Sigmoid colon (tissue), 4 donors: ENCODE results near the gene PPP1R27.

Experiments used
- POLR2A ChIP-seq, 2 donors: fragments of 450-650 bp; IDR thresholded peaks; one replicate each; pipeline ENCODE4 v1.6.1; 2016; ENCODE audit warnings: antibody characterized with exemption in 2 of 2, mild to moderate bottlenecking in 2 of 2, moderate library complexity in 2 of 2
- POLR2AphosphoS5 ChIP-seq, 4 donors: sonication (generic); formaldehyde crosslinking; IDR thresholded peaks; one replicate each; pipeline ENCODE4 v1.6.1; 2017; ENCODE audit warnings: antibody characterized with exemption in 4 of 4
- TF ChIP-seq, protein P1 (sequence below), 4 experiments: fragments of 450-650 bp in 3 of 4; fragments of 200-600 bp in 1 of 4; IDR thresholded peaks; one replicate each; pipeline ENCODE4 v1.5.1; 2016 to 2019; ENCODE audit warnings: antibody characterized with exemption in 4 of 4, mild to moderate bottlenecking in 3 of 4, moderate library complexity in 2 of 4

DNA sequence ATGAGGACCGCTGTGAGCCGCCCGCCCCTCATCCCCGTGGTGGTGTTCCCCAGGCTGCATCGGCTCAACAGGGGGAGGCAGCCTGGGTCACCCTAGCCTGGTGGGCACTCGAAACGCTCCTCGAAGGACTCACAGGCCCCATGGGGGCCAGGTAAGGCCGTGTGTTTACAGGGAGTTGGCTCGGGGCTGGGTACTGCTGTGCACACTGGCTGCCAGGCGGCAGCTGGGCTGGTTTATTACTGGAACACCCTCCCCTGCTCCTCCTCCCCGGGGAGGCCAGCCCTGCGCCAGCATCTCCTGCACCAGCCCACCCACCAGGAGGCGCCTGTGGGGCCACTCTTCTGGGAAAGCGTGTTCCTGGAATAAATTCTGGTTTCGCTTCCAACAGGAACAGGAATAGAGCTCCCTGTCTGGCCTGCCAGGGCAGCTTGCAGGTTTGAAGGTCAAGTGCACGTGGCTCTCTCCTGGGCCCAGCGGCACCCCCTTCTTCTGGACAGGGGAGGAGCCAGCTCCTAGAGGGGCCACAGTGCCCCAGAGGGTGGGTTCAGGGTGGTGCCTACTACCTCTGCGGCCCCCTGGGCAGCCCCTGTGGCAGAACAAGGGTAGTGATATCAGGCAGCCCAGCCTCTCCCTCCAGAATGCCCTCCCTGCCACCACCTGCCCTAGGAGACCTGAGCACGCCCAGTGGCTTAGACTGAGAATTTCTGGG lies 13.1 kb downstream of the PPP1R27 start:
- TF ChIP-seq, protein P1, sequence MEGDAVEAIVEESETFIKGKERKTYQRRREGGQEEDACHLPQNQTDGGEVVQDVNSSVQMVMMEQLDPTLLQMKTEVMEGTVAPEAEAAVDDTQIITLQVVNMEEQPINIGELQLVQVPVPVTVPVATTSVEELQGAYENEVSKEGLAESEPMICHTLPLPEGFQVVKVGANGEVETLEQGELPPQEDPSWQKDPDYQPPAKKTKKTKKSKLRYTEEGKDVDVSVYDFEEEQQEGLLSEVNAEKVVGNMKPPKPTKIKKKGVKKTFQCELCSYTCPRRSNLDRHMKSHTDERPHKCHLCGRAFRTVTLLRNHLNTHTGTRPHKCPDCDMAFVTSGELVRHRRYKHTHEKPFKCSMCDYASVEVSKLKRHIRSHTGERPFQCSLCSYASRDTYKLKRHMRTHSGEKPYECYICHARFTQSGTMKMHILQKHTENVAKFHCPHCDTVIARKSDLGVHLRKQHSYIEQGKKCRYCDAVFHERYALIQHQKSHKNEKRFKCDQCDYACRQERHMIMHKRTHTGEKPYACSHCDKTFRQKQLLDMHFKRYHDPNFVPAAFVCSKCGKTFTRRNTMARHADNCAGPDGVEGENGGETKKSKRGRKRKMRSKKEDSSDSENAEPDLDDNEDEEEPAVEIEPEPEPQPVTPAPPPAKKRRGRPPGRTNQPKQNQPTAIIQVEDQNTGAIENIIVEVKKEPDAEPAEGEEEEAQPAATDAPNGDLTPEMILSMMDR (IDR thresholded peaks at IDR 0.05), result peak; percentile 17 to 63 (median 50)
- TF ChIP-seq POLR2AphosphoS5 (IDR thresholded peaks at IDR 0.05) (peak in 3 of 4 donors; percentile 46 to 75 (median 55)), POLR2A (IDR thresholded peaks at IDR 0.05) (no peak)
